Measurements from ENCODE around the gene DGKQ.

Gene DGKQ

GRCh38 chr4:973431-974397 lies at the start of gene DGKQ:
DGKQ (minus strand) TSS chr4:973569; CDS start chr4:973482, 87 bp downstream.
- H3K4me1 Mint-ChIP-seq (ENCODE audit: low read depth): peaks cover 16% of the 10 kb centered on the region
- H3K27ac Mint-ChIP-seq: no peak within 1 kb of the TSS
- H3K27me3 Mint-ChIP-seq: no peaks in the 10 kb centered on the region
- no peaks in the 10 kb centered on the region for H3K9me3 Mint-ChIP-seq
- no peaks in the 10 kb centered on the region for H3K36me3 Mint-ChIP-seq (ENCODE audit: low read depth)
- H3K4me3 Mint-ChIP-seq: peak within 1 kb of the TSS; percentile 65
- DNase-seq: peak; percentile 95

GRCh38 chr4:1022739-1023066 lies 49.3 kb upstream of the DGKQ start:
- Mint-ChIP-seq H3K27me3 (no peaks in the 10 kb centered on the region), H3K27ac (no peak overlapping the region), H3K4me1 (ENCODE audit: low read depth) (peaks cover 7% of the 10 kb centered on the region)

GRCh38 chr4:1022051-1022738 lies 48.8 kb upstream of the DGKQ start:
- no peak for DNase-seq
- Mint-ChIP-seq H3K27me3 (no peaks in the 10 kb centered on the region), H3K4me1 (ENCODE audit: low read depth) (peaks cover 7% of the 10 kb centered on the region), H3K9me3 (no peaks in the 10 kb centered on the region), H3K27ac (no peak overlapping the region), H3K4me3 (no peak overlapping the region), H3K36me3 (ENCODE audit: low read depth) (peaks cover 20% of the 10 kb centered on the region)

More at GRCh38 chr4:1022739-1023066, 49.3 kb upstream of the DGKQ start:
- no peak for DNase-seq
- H3K4me3 Mint-ChIP-seq: no peak overlapping the region
- peaks cover 20% of the 10 kb centered on the region for H3K36me3 Mint-ChIP-seq (ENCODE audit: low read depth)
- H3K9me3 Mint-ChIP-seq: no peaks in the 10 kb centered on the region

GRCh38 chr4:1021386-1022050 lies 48.1 kb upstream of the DGKQ start:
- Mint-ChIP-seq H3K4me1 (ENCODE audit: low read depth) (peaks cover 7% of the 10 kb centered on the region), H3K4me3 (no peak overlapping the region), H3K27ac (no peak overlapping the region), H3K36me3 (ENCODE audit: low read depth) (peaks cover 20% of the 10 kb centered on the region), H3K9me3 (no peaks in the 10 kb centered on the region), H3K27me3 (no peaks in the 10 kb centered on the region)
- DNase-seq: no peak

- H3K4me1 Mint-ChIP-seq (ENCODE audit: low read depth): no peaks in the 10 kb centered on the region
- DNase-seq: no peak
- H3K9me3 Mint-ChIP-seq: no peaks in the 10 kb centered on the region
- H3K36me3 Mint-ChIP-seq (ENCODE audit: low read depth): peaks cover 7% of the 10 kb centered on the region
- H3K4me3 Mint-ChIP-seq: no peak overlapping the region
- H3K27ac Mint-ChIP-seq: no peak overlapping the region
- H3K27me3 Mint-ChIP-seq: no peaks in the 10 kb centered on the region
Measured at GRCh38 chr4:1019729-1020470, 46.5 kb upstream of the DGKQ start.

- Mint-ChIP-seq H3K9me3 (no peaks in the 10 kb centered on the region), H3K27me3 (no peaks in the 10 kb centered on the region), H3K27ac (no peak overlapping the region), H3K36me3 (ENCODE audit: low read depth) (peaks cover 5% of the 10 kb centered on the region), H3K4me3 (no peak overlapping the region), H3K4me1 (ENCODE audit: low read depth) (no peaks in the 10 kb centered on the region)
- DNase-seq: no peak
Measured at GRCh38 chr4:1019320-1019719, 46.0 kb upstream of the DGKQ start.

GRCh38 chr4:1018147-1019020 lies 45.0 kb upstream of the DGKQ start:
- H3K27ac Mint-ChIP-seq: no peak overlapping the region
- no peaks in the 10 kb centered on the region for H3K4me1 Mint-ChIP-seq (ENCODE audit: low read depth)
- peaks cover 7% of the 10 kb centered on the region for H3K36me3 Mint-ChIP-seq (ENCODE audit: low read depth)

GRCh38 chr4:1017706-1018105 lies 44.3 kb upstream of the DGKQ start:
- Mint-ChIP-seq H3K36me3 (ENCODE audit: low read depth) (peaks cover 7% of the 10 kb centered on the region), H3K27ac (no peak overlapping the region), H3K9me3 (no peaks in the 10 kb centered on the region), H3K4me3 (no peak overlapping the region), H3K4me1 (ENCODE audit: low read depth) (no peaks in the 10 kb centered on the region), H3K27me3 (no peaks in the 10 kb centered on the region)
- no peak for DNase-seq

More at GRCh38 chr4:1018147-1019020, 45.0 kb upstream of the DGKQ start:
- Mint-ChIP-seq H3K9me3 (no peaks in the 10 kb centered on the region), H3K4me3 (no peak overlapping the region), H3K27me3 (no peaks in the 10 kb centered on the region)
- DNase-seq: no peak

- no peak for DNase-seq
- H3K9me3 Mint-ChIP-seq: no peaks in the 10 kb centered on the region
- no peaks in the 10 kb centered on the region for H3K27me3 Mint-ChIP-seq
- H3K4me3 Mint-ChIP-seq: no peak overlapping the region
- H3K27ac Mint-ChIP-seq: no peak overlapping the region
- H3K36me3 Mint-ChIP-seq (ENCODE audit: low read depth): peaks cover 7% of the 10 kb centered on the region
- H3K4me1 Mint-ChIP-seq (ENCODE audit: low read depth): no peaks in the 10 kb centered on the region
Measured at GRCh38 chr4:1017211-1017610, 43.8 kb upstream of the DGKQ start.

GRCh38 chr4:1015746-1016145 lies 42.4 kb upstream of the DGKQ start:
- Mint-ChIP-seq H3K4me3 (no peak overlapping the region), H3K9me3 (no peaks in the 10 kb centered on the region), H3K4me1 (ENCODE audit: low read depth) (peaks cover under 1% of the 10 kb centered on the region), H3K27me3 (no peaks in the 10 kb centered on the region), H3K36me3 (ENCODE audit: low read depth) (peaks cover 7% of the 10 kb centered on the region), H3K27ac (no peak overlapping the region)
- no peak for DNase-seq

GRCh38 chr4:1015179-1015578 lies 41.8 kb upstream of the DGKQ start:
- Mint-ChIP-seq H3K9me3 (no peaks in the 10 kb centered on the region), H3K4me3 (no peak overlapping the region), H3K36me3 (ENCODE audit: low read depth) (peaks cover 7% of the 10 kb centered on the region), H3K4me1 (ENCODE audit: low read depth) (peaks cover 6% of the 10 kb centered on the region), H3K27me3 (peaks cover 3% of the 10 kb centered on the region), H3K27ac (no peak overlapping the region)
- no peak for DNase-seq

GRCh38 chr4:1014291-1015167 lies 41.2 kb upstream of the DGKQ start:
- no peak for DNase-seq
- Mint-ChIP-seq H3K9me3 (no peaks in the 10 kb centered on the region), H3K36me3 (ENCODE audit: low read depth) (peaks cover 7% of the 10 kb centered on the region), H3K27ac (no peak overlapping the region), H3K4me3 (no peak overlapping the region), H3K27me3 (peaks cover 3% of the 10 kb centered on the region), H3K4me1 (ENCODE audit: low read depth) (peaks cover 7% of the 10 kb centered on the region)
